K562 (cell line): Measurements from ENCODE around the gene PSD4. TPM values are rescaled to one million over a fixed set of nuclear protein-coding genes. Genes with fewer than 3 reads are reported as not detected.

Experiments used
- TBL1XR1 ChIP-seq, 2 experiments: IDR thresholded peaks; 2 replicates each; pipeline ENCODE4 v1.6.1; 2012; ENCODE audit warnings: improper control_type of control experiment in 2 of 2, low read length in 2 of 2, mild to moderate bottlenecking in 1 of 2
- polyA plus RNA-seq, 8 experiments: library from polyadenylated mRNA; depleted of rRNA in 4 of 8; stranded (reverse) in 5 of 8; unstranded in 3 of 8; fragments of >200 nt; fragmentation: Nextera tagmentation in 2 of 8; fragmentation: Illumina TruSeq in 1 of 8; extraction: Ambion mirVana in 2 of 8; extraction: Trizol in 1 of 8; gene quantifications; 2 replicates each; pipeline versions ENCODE4 v1.2.1 to v1.2.3, GENCODE V29; 2011 to 2014; ENCODE audit warnings: inconsistent platforms in 1 of 8, missing spikeins in 1 of 8
- total RNA-seq, 7 experiments: library from RNA; depleted of rRNA in 6 of 7; stranded (reverse); fragments of >200 nt in 6 of 7; fragmentation: Illumina TruSeq in 2 of 7; extraction: Trizol in 2 of 7; gene quantifications; 2 replicates each; pipeline versions ENCODE4 v1.2.1 to v1.2.3, GENCODE V29; 2011 to 2021; ENCODE audit warnings: low replicate concordance in 1 of 7
- TF ChIP-seq, protein P1 (sequence below), 2 experiments: fragments of 450-650 bp in 1 of 2; IDR thresholded peaks; 2 replicates each; pipeline ENCODE4 v1.6.1; 2011 to 2017; ENCODE audit warnings: low read depth in 2 of 2, antibody characterized with exemption in 1 of 2, borderline replicate concordance in 1 of 2, low read length in 1 of 2, mild to moderate bottlenecking in 1 of 2, mixed read lengths in 1 of 2; ENCODE audit not compliant: control insufficient read depth in 1 of 2
- TF ChIP-seq, protein P2 (sequence below): fragments of 450-650 bp; IDR thresholded peaks from 2 replicates; pipeline ENCODE4 v1.6.1; 2016; ENCODE audit warnings: borderline replicate concordance
- TF ChIP-seq, protein P3 (sequence below): IDR thresholded peaks from 2 replicates; pipeline ENCODE4 v1.6.1; 2016; ENCODE audit warnings: missing genetic modification characterization, missing compliant biosample characterization
- TF ChIP-seq, protein P4 (sequence below): fragments of 200-400 bp; formaldehyde crosslinking; IDR thresholded peaks from 2 replicates; pipeline ENCODE4 v1.6.1; 2017; ENCODE audit warnings: mild to moderate bottlenecking, low read depth, low read length, moderate library complexity

Gene PSD4
- total and polyA plus RNA-seq, 9 of the 15 experiments (the other 6 are each of a cell fraction or from before 2014, with no cell fraction given), result 0.46 to 54.0 (median 20.8) TPM

DNA sequence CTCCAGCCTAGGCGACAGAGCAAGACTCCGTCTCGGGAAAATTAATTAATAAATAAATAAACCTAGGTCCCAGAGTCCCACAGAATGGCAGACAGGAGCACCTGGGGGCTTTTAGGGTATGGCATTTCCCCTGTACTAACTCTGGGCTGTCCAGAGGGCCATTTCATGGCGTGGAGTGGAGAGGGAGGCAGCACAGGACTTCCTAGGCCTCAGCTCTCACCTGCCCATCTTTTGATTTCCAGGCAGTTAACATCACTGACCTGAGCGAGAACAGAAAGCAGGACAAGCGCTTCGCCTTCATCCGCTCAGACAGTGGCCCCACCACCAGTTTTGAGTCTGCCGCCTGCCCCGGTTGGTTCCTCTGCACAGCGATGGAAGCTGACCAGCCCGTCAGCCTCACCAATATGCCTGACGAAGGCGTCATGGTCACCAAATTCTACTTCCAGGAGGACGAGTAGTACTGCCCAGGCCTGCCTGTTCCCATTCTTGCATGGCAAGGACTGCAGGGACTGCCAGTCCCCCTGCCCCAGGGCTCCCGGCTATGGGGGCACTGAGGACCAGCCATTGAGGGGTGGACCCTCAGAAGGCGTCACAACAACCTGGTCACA is 41.3 kb upstream of the PSD4 start (continued):
- TF ChIP-seq, protein P1, sequence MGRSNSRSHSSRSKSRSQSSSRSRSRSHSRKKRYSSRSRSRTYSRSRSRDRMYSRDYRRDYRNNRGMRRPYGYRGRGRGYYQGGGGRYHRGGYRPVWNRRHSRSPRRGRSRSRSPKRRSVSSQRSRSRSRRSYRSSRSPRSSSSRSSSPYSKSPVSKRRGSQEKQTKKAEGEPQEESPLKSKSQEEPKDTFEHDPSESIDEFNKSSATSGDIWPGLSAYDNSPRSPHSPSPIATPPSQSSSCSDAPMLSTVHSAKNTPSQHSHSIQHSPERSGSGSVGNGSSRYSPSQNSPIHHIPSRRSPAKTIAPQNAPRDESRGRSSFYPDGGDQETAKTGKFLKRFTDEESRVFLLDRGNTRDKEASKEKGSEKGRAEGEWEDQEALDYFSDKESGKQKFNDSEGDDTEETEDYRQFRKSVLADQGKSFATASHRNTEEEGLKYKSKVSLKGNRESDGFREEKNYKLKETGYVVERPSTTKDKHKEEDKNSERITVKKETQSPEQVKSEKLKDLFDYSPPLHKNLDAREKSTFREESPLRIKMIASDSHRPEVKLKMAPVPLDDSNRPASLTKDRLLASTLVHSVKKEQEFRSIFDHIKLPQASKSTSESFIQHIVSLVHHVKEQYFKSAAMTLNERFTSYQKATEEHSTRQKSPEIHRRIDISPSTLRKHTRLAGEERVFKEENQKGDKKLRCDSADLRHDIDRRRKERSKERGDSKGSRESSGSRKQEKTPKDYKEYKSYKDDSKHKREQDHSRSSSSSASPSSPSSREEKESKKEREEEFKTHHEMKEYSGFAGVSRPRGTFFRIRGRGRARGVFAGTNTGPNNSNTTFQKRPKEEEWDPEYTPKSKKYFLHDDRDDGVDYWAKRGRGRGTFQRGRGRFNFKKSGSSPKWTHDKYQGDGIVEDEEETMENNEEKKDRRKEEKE (IDR thresholded peaks at IDR 0.05; ENCODE audit: borderline replicate concordance in 1 of 2, control insufficient read depth in 1 of 2, low read depth in 2 of 2, low read length in 1 of 2), result no peak
- TF ChIP-seq, protein P2, sequence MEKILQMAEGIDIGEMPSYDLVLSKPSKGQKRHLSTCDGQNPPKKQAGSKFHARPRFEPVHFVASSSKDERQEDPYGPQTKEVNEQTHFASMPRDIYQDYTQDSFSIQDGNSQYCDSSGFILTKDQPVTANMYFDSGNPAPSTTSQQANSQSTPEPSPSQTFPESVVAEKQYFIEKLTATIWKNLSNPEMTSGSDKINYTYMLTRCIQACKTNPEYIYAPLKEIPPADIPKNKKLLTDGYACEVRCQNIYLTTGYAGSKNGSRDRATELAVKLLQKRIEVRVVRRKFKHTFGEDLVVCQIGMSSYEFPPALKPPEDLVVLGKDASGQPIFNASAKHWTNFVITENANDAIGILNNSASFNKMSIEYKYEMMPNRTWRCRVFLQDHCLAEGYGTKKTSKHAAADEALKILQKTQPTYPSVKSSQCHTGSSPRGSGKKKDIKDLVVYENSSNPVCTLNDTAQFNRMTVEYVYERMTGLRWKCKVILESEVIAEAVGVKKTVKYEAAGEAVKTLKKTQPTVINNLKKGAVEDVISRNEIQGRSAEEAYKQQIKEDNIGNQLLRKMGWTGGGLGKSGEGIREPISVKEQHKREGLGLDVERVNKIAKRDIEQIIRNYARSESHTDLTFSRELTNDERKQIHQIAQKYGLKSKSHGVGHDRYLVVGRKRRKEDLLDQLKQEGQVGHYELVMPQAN, result no peak
- TF ChIP-seq, protein P3, sequence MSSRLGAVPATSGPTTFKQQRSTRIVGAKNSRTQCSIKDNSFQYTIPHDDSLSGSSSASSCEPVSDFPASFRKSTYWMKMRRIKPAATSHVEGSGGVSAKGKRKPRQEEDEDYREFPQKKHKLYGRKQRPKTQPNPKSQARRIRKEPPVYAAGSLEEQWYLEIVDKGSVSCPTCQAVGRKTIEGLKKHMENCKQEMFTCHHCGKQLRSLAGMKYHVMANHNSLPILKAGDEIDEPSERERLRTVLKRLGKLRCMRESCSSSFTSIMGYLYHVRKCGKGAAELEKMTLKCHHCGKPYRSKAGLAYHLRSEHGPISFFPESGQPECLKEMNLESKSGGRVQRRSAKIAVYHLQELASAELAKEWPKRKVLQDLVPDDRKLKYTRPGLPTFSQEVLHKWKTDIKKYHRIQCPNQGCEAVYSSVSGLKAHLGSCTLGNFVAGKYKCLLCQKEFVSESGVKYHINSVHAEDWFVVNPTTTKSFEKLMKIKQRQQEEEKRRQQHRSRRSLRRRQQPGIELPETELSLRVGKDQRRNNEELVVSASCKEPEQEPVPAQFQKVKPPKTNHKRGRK (tag), result no peak
- TF ChIP-seq TBL1XR1 (IDR thresholded peaks at IDR 0.05; ENCODE audit: low read length in 2 of 2), result no peak
- TF ChIP-seq, protein P4, sequence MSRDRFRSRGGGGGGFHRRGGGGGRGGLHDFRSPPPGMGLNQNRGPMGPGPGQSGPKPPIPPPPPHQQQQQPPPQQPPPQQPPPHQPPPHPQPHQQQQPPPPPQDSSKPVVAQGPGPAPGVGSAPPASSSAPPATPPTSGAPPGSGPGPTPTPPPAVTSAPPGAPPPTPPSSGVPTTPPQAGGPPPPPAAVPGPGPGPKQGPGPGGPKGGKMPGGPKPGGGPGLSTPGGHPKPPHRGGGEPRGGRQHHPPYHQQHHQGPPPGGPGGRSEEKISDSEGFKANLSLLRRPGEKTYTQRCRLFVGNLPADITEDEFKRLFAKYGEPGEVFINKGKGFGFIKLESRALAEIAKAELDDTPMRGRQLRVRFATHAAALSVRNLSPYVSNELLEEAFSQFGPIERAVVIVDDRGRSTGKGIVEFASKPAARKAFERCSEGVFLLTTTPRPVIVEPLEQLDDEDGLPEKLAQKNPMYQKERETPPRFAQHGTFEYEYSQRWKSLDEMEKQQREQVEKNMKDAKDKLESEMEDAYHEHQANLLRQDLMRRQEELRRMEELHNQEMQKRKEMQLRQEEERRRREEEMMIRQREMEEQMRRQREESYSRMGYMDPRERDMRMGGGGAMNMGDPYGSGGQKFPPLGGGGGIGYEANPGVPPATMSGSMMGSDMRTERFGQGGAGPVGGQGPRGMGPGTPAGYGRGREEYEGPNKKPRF, result no peak
